RPMI7951 (cell line): ENCODE results near the gene DET1. TPM values are rescaled to one million over a fixed set of nuclear protein-coding genes. Genes with fewer than 3 reads are reported as not detected.
A peak's percentile ranks its signal among the peaks of the same experiment; 100 is the strongest.
"Not testable (repeated sequence)": the region's sequence is repeated elsewhere in the genome, so short reads cannot be mapped to it uniquely, and the experiment has no call there.

Experiments used
- DNase-seq: peaks from one replicate; pipeline ENCODE4 v3.0.0-alpha.2; 2012; ENCODE audit warnings: low read depth
- total RNA-seq: library from RNA; depleted of rRNA; stranded (reverse); fragments of >200 nt; shearing (Covaris generic); gene quantifications from 2 replicates; pipeline ENCODE4 v1.2.3, GENCODE V29; 2014

The DET1 gene
- total RNA-seq, 1 experiment from 2014 or later, result 8.3 TPM

DNA sequence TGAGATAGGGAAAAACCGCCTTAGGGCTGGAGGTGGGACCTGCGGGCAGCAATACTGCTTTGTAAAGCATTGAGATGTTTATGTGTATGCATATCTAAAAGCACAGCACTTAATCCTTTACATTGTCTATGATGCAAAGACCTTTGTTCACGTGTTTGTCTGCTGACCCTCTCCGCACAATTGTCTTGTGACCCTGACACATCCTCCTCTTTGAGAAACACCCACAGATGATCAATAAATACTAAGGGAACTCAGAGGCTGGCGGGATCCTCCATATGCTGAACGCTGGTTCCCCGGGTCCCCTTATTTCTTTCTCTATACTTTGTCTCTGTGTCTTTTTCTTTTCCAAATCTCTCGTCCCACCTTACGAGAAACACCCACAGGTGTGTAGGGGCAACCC, 5.4 kb downstream of the DET1 start:
- DNase-seq, result not testable (repeated sequence)

DNA sequence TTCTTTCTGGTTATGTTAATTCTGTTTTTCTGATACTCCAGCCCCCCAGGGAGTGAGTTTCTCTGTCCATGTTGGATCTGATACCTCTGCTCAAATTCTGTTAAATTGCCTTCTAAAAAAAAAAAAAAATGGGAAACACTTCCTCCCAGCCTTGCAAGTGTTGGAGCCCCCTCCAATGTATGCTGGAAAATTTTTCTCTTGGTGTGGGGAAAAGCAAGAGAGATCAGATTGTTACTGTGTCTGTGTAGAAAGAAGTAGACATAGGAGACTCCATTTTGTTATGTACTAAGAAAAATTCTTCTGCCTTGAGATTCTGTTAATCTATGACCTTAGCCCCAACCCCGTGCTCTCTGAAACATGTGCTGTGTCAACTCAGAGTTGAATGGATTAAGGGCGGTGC, 6.1 kb downstream of the DET1 start:
- not testable (repeated sequence) for DNase-seq

DNA sequence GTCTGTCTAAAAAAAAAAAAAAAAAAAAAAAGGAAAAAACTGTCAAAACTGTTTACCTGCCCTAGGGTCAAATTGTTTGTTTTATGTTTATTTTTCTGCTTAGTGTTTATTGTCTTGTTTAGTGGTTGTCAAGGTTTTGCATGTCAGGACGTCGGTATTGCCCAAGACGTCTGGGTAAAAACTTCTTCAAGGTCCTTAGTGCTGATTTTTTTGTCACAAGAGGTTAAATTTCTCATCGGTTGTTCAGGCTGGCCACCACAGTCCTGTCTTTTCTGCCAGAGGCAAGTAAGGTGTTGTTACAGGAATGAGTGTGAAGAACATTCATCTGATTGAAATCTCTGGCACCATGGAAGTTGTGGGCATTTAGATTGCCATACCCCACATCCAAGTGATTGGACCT, 7.0 kb downstream of the DET1 start:
- DNase-seq, result no peak

DNA sequence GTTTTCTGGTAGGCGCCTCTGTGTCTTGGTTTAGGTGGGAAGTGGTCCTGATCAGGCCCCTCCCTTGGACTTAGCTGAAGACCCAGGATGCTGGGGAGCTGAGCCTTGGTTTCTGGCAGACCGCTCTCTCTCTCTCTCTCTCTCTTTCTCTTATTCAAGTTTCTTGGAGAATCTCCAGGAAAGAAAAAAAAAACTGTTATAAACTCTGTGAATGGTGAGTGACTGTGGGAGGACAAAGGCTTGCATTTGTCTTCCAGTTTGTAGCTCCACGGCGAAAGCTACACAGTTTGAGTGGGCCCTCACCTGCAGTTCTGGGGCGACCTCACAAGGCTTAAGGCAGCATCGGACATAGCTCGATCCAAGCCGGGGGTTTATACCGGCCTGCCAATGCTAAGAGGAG, 7.5 kb downstream of the DET1 start:
- DNase-seq, result no peak

DNA sequence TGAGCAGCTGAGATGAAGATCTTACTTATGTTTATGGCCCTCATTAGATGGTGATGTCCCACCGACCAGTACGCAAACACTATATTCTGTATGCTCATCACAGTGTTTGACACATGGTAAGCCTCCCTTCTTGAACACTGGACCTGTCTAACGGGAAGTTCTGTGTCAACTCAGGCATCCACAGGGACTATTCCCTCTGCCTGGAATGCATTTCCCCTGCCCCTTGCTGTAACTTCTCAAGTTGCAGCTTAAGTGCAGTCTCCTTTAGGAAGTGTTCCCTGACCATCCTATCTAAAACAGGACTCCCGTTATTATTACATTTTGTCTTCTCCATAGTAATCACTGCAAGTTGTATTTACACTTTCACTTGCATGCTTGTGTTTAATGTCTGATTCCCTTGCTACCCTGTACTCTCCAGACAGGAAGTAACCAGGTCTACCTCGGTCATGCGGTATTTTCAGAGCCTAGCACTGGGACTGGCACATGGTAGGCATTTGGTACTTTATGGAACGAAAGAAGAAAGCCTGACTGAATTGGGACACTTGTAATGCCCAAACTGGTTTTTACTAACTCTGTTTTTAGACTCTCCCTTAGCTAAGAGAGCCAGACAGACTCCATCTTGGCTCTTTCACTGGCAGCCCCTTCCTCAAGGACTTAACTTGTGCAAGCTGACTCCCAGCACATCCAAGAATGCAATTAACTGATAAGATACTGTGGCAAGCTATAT, 8.7 kb downstream of the DET1 start:
- DNase-seq, result no peak

DNA sequence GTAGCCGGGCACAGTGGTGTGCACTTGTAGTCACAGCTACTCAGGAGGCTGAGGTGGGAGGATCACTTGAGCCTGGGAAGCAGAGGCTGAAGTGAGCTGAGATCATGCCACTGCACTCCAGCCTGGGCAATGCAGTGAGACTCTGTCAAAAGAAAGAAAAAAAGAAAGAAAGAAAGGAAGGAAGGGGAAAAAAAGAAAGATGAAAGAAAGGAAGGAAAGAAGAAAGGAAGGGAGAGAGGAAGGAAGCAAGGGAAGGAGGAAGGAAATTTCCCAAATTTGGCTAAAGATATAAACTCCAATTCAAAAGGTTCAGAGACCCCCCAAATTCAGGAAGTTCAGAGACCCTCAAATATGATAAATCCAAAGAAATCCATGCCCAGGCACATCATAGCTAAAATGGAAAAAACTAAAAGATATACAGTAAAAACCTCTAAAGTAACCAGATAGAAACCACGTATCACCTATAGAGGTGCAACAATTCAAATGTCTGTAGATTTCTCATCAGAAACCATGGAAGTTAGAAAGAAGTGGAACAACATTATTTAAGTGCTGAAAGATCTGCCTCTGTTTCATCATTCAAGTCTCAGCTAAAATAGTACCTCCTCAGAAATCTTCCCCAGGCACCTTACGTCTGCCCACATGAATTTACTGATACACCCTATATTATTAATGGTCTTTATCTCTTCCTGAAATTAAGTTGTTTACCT, 10.7 kb downstream of the DET1 start:
- no peak for DNase-seq

DNA sequence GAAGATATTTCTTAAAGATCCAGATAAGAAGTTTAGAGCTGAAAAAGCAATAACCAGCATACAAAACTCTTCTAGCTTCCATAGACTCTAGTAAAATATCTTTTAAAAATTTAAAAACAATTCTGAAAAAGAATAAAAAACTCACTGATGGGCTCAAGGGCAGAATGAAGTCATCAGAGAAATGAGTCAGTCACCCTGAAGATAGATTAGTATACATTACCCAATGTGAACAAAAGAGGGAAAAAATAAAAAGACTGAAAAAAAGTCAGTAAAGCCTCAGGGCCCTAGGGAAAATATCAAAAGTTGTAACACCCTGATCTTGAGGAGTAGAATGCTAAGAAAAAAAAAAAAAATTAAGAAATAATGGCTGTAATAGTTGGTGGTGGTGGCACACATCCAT, 11.4 kb downstream of the DET1 start:
- peak; percentile 28 for DNase-seq

DNA sequence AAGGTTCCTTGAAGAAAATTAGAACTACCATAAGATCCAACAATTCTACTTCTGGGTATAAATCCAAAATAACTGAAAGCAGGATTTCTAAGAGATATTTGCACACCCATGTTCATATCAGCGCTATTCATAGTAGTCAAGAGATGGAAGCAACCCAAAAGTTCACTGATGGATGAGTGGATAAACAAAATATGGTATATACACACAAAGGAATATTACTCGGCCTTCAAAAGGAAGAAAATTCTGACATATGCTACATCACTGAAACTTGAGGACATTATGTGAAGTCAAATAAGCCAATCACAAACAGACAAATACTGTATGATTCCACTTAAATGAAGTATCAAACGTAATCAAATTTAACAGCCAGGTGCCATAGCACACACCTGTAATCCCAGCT, 13.1 kb downstream of the DET1 start:
- no peak for DNase-seq

DNA sequence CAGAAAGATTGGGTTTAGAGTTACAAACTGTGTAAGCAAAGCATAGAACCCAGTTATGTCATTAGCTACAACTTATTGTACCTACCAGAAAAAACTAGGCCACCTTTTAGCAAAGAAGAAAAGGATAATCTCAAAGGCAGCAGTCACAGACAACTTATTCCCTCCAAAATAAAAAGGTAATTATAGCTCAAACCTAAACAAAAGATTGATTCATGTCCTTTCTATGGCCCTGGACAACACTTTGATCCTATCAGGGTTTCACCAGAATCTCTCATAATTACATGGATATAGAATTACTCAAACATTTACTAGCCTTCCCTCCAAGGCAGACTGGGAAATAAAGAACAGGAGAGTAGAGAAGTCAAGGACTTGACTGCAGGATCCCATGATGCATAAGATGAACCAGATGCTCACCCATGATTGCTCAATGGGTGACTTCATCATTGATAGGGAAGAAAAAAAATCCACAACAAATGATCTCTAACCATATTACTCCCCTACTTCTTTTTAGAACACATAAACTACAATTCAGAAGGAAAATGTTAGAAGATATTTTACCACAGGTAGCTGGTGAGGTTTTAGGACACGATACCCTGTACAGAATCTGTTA, 17.4 kb downstream of the DET1 start:
- peak; percentile 20 for DNase-seq

DNA sequence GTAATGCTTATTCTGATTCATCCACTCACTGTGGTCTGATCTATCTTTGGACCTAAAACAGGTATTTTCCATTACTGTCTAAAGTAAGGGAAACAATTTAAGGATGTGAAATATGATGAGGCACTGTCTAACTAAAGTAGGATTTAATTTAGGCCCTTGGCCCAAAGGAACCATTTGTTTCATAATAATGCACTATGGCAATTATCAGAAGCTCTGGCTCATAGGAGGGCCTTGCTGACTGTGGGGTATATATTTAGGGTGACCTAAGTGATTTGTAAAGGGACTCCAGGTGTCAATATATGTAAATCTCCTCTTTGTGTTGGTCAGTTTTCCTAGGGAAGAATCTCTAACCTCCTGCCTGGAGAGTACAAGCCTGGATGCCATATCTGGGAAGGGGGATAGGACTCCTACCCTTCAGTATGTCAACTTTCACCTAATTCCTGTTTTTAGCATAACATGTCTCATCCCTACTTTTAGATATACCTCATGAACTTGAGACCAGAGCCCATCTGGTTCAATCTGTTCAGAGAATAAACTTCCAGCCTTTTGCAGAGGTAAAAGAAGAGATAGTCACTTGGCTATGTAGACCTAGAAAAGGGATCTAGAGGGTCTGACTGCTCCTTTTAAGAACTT, 20.1 kb downstream of the DET1 start:
- DNase-seq, result no peak

DNA sequence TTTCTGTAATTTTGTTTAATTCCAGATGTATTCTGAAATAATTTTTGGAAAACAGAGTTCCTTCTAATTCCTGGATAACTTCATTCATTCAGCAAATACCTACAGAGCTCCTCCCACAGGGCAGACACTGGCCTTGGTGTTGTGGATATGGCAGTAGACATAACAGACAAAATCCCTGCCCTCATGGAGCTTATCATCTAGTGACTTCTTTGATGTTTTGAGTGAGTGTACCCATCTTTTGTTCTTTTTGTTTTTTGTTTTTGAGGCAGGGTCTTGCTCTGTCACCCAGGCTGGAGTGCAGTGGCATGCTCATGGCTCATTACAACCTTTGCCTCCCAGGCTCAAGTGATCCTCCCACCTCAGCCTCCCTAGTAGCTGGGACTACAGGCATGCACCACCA, 21.1 kb downstream of the DET1 start:
- no peak for DNase-seq

DNA sequence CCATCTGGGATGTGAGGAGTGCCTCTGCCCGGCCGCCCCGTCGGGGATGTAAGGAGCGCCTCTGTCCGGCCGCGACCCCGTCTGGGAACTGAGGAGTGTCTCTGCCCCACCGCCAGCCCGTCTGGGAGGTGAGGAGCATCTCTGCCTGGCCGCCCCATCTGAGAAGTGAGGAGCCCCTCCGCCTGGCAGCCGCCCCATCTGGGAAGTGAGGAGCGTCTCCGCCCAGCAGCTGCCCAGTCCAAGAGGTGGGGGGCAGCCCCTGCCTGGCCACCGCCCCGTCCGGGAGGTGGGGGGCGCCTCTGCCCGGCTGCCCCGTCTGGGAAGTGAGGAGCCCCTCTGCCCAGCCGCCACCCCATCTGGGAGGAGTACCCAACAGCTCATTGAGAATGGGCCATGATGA, 22.4 kb downstream of the DET1 start:
- not testable (repeated sequence) for DNase-seq

DNA sequence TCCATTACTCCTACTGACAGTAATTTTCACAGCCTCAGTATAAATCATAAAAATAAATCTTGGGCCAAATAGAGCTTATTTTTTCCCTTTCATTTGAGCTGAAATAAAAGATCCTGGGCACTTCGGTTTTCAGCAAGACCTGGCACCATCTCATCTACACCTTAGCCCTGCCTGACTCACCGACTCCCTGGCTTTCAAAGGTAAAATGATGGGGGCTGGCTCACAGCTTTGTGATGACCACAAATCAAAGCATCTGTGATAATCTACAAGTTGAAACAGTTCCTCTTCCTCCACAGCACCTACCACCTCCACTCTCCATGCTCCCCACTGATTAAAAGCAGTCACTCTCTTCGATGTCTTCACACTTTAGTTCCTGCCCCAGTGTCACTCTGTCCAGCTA, 27.6 kb downstream of the DET1 start:
- no peak for DNase-seq

DNA sequence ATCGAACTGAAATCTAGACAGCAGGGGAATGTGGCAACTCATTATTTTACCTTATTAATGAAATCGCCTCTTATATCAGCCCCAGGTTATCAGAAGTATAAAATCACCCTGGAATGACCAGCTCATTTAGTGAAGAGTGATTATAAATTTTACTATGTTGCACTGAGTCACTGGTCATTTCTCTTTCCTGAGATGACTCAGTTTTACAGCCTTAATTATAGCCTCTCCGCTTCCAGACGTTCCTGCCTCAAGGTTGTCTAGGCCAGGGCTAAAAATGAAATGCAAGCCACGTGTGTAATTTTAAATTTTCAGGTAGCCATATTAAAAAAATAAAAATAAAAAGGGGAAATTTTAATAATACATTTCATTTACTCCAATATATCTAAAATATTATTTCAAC, 33.3 kb downstream of the DET1 start:
- peak; percentile 62 for DNase-seq

DNA sequence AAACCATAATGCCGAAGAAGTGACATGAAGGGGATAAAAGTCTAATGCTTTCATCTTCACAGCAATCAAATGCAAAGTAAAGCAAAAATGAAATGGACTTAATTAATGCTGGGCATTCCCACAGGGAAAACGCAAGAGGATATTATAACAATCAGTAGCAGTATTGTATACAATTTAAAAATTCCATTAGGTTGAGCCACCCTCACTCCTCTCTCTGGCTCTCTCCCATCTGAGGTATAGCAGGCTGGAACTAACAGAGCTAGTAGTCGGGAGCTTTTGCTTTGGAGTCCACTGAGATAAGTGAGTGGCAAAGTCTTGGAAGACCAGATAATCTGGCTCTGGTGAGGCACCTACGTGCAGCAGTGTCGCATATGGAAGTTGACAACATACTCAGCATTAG, 33.9 kb downstream of the DET1 start:
- no peak for DNase-seq

DNA sequence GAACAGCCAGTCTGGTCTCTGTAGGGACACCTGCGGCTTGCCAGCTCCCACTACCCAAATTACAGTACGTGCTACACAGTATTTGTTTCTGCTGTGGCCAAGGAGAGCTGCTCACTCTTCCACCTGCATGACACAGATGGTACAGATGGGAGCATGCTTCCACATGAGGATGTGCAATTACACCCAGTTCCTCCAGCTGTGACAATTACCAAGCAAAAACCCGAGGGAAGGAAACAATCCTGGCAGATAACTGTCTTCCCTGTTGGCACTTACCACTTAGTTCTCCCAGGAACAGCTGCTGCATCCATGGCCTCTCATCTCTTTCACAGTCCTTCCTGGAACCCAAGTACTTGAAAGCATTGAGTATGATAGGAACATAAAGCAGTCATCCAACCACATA, 34.4 kb downstream of the DET1 start:
- DNase-seq, result no peak

DNA sequence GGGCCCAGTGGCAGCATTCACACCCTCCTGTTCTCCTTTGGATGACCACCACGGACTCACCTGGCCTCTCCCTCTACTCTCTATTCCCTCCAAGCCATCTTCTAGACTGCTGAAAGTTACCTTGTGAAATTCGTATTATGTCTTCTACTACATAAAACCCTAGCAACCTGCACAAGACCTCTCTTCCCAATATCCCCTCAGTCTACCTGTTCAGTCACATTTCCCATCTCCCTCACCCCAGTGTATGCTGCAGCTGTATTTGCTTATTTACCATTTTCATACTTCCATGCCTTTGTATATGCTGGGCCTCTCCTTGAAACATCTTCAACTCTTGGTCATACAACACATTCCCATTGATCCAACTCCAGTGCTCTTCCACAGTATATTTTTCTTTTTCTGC, 35.3 kb downstream of the DET1 start:
- no peak for DNase-seq

DNA sequence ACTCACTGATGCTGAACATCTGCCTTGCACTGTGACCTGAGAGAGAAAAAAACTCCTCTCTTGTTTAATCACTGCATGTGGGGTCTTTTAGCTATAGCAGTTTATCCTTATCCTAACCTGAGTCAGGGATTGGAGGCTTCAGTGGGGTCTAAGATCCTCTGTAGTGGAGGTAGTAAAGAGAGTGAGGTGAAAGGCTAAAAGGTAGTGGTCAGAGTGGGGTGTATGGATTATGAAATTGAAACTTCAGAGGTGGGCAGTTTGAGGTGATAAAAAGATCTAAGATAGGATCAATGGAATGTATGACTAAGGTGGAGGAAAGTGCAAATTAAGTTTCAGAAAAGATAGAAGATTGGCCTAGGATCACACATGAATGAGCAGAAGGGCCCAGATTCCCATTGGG, 36.5 kb downstream of the DET1 start:
- DNase-seq, result no peak

DNA sequence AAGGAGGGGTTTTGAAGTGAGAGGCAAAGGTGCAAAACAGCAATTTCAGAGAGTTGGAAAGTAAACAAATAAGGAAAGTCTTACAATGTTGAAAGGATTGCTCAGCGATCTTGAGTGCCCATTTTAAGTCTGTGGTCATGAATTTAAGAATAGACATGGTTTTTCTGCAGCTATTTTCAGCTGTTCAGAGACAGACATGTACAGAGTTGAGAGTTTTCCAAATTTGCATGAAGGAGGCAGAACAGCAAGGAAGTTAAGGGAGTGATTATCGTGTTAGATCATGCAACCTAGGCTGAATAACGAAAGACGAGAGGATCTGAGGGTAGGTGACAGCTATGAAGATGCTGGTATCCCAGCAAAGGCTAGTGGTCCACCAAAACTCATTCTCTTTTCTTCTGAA, 37.2 kb downstream of the DET1 start:
- no peak for DNase-seq

DNA sequence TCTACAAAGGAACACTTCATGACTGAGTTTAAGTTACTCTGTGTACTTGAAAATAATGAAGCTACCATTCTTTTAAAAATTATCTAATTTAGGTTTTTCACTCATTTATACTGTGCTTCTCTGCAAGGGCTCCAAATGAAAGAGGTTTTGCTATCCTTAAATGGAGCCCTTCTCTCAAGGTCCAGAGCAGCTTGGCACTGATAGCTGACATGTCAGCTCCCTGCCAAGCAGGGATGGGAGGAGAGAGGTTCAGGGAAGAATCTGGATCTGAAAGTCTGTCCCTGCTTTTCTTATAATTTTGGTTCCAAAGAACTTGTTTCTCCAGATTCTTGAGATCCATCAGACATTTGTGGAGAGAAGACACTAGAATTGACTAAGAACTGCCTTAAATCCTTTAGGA, 39.9 kb downstream of the DET1 start:
- DNase-seq, result no peak

DNA sequence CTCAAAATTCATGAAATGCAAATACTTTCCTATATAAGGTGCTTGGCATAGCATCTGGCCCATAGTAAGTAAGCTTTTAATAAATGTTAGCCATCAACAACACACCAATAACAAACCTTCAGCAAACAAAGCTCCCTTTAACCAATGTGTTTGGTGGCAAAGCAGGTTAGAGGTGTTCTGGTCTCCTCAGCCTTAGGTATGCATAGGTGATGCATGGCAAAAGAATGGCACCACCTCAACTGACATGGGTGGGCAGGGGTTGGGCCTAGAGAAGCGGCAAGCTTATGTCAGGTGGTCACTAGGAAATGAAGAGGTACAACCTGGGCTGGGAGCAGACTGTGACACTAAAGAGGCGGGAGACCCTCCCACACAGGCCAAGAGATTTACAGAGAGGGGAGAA, 40.8 kb downstream of the DET1 start:
- no peak for DNase-seq

DNA sequence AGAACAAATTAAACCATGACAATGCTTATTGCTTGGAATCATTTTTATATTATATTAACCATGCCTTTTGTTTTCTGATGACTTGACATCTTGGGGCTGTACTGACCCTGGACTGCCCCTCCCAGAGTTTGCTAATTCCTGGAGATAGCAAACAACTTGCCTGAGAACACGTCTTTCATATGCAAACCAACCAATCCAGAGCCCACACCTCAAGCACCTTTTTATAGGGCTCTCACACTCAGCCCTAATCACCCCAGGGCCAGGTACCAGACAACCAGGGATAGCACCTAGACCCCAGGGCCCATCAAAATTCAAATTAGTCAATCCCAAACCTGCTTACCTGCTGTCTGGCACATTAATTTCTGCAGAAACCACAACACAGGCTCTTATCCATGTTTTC, 42.0 kb downstream of the DET1 start:
- DNase-seq, result no peak

DNA sequence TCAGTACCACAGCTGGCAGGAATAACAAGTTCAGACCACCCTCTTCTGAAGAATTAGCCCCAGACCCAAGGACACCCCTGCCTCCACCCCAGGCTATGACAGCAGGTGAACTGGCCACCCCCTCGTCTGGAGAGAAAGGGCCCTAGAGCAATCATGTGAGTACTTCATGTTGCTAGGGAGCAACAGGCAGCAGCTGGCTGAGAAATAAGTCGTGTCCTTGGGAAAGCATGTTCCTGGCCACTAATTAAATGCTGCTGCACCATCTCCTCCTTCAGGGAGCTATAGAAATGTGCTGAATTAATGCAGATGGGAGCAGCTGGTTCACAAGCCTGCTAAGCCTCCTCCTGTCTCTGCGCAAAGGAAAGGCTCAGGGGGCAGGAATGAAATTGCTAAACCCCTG, 47.5 kb downstream of the DET1 start:
- no peak for DNase-seq
